Measurements from ENCODE around the gene SSPN. TPM values are rescaled to one million over a fixed set of nuclear protein-coding genes. Genes with fewer than 3 reads are reported as not detected.

The SSPN gene
- total RNA-seq, 1 donor from 2014 or later: 1.7 TPM

- no peak overlapping the region for H3K4me3 ChIP-seq (ENCODE audit: low read depth, low read length)
- no peaks in the 10 kb centered on the region for H3K36me3 ChIP-seq (ENCODE audit: control insufficient read depth, insufficient read depth, low read length)
- no peaks in the 10 kb centered on the region for H3K27me3 ChIP-seq (ENCODE audit: control insufficient read depth, insufficient read depth, low read length)
- TF ChIP-seq CTCF (IDR thresholded peaks at IDR 0.05; ENCODE audit: insufficient read depth, low read length, poor library complexity, severe bottlenecking): no peak
- DNase-seq (ENCODE audit: low read depth): no peak
Observed at GRCh38 chr12:26226122-26226521, 30.7 kb downstream of the SSPN start.

- H3K36me3 ChIP-seq (ENCODE audit: control insufficient read depth, insufficient read depth, low read length): no peaks in the 10 kb centered on the region
- H3K27me3 ChIP-seq (ENCODE audit: control insufficient read depth, insufficient read depth, low read length): no peaks in the 10 kb centered on the region
- no peak for TF ChIP-seq CTCF (IDR thresholded peaks at IDR 0.05; ENCODE audit: insufficient read depth, low read length, poor library complexity, severe bottlenecking)
- DNase-seq (ENCODE audit: low read depth): no peak
- H3K4me3 ChIP-seq (ENCODE audit: low read depth, low read length): peak overlapping the region; percentile 37
Observed at GRCh38 chr12:26226629-26227360, 31.4 kb downstream of the SSPN start.

GRCh38 chr12:26227361-26227745 is 32.0 kb downstream of the SSPN start:
- no peak for DNase-seq (ENCODE audit: low read depth)
- no peaks in the 10 kb centered on the region for H3K36me3 ChIP-seq (ENCODE audit: control insufficient read depth, insufficient read depth, low read length)
- no peak overlapping the region for H3K4me3 ChIP-seq (ENCODE audit: low read depth, low read length)
- no peak for TF ChIP-seq CTCF (IDR thresholded peaks at IDR 0.05; ENCODE audit: insufficient read depth, low read length, poor library complexity, severe bottlenecking)
- no peaks in the 10 kb centered on the region for H3K27me3 ChIP-seq (ENCODE audit: control insufficient read depth, insufficient read depth, low read length)

GRCh38 chr12:26229910-26230309 is 34.5 kb downstream of the SSPN start:
- Histone ChIP-seq H3K27me3 (ENCODE audit: control insufficient read depth, insufficient read depth, low read length) (no peaks in the 10 kb centered on the region), H3K36me3 (ENCODE audit: control insufficient read depth, insufficient read depth, low read length) (no peaks in the 10 kb centered on the region), H3K4me3 (ENCODE audit: low read depth, low read length) (no peak overlapping the region)
- no peak for TF ChIP-seq CTCF (IDR thresholded peaks at IDR 0.05; ENCODE audit: insufficient read depth, low read length, poor library complexity, severe bottlenecking)
- DNase-seq (ENCODE audit: low read depth): no peak

- no peak for TF ChIP-seq CTCF (IDR thresholded peaks at IDR 0.05; ENCODE audit: insufficient read depth, low read length, poor library complexity, severe bottlenecking)
- no peaks in the 10 kb centered on the region for H3K36me3 ChIP-seq (ENCODE audit: control insufficient read depth, insufficient read depth, low read length)
- no peak overlapping the region for H3K4me3 ChIP-seq (ENCODE audit: low read depth, low read length)
- H3K27me3 ChIP-seq (ENCODE audit: control insufficient read depth, insufficient read depth, low read length): no peaks in the 10 kb centered on the region
- no peak for DNase-seq (ENCODE audit: low read depth)
Observed at GRCh38 chr12:26231470-26231869, 36.1 kb downstream of the SSPN start.

GRCh38 chr12:26231921-26232320 is 36.5 kb downstream of the SSPN start:
- no peak for TF ChIP-seq CTCF (IDR thresholded peaks at IDR 0.05; ENCODE audit: insufficient read depth, low read length, poor library complexity, severe bottlenecking)
- Histone ChIP-seq H3K27me3 (ENCODE audit: control insufficient read depth, insufficient read depth, low read length) (no peaks in the 10 kb centered on the region), H3K4me3 (ENCODE audit: low read depth, low read length) (no peak overlapping the region), H3K36me3 (ENCODE audit: control insufficient read depth, insufficient read depth, low read length) (no peaks in the 10 kb centered on the region)
- DNase-seq (ENCODE audit: low read depth): no peak

Measured in kidney epithelial cell (primary cell).